Keratinocyte (primary cell): ENCODE results near the gene MAPK1. TPM values are rescaled to one million over a fixed set of nuclear protein-coding genes. Genes with fewer than 3 reads are reported as not detected.
"Not testable (repeated sequence)": the region's sequence is repeated elsewhere in the genome, so short reads cannot be mapped to it uniquely, and the experiment has no call there.

Experiments used
- DNase-seq: peaks from one replicate; pipeline ENCODE4 v3.0.0-alpha.2; 2011; ENCODE audit warnings: low read depth, missing footprints, low spot score
- FAIRE-seq: peaks from 2 replicates; lab custom pipeline; 2011; peaks lifted over from hg19 to GRCh38; lab: Jason Lieb, UNC
- H2AFZ ChIP-seq: 2 replicates; pipeline ENCODE4 v1.6.0; 2012; ENCODE audit warnings: low read length, control low read depth, inconsistent platforms; ENCODE audit not compliant: control insufficient read depth
- H3K27ac ChIP-seq: 2 replicates; pipeline ENCODE4 v1.5.1; 2011; ENCODE audit warnings: low read length; ENCODE audit not compliant: control insufficient read depth, insufficient read depth
- H3K27me3 ChIP-seq: 3 replicates; pipeline ENCODE4 v1.6.0; 2011; ENCODE audit warnings: low read length; ENCODE audit not compliant: control insufficient read depth, insufficient read depth; ENCODE audit errors: extremely low read depth
- H3K36me3 ChIP-seq, 2 experiments: 2 replicates in 1 of 2; 3 replicates in 1 of 2; pipeline ENCODE4 v1.5.1; 2011; ENCODE audit warnings: low read length in 2 of 2, mild to moderate bottlenecking in 1 of 2; ENCODE audit not compliant: control insufficient read depth in 2 of 2, insufficient read depth in 2 of 2; ENCODE audit errors: extremely low read depth in 1 of 2
- H3K4me1 ChIP-seq: 3 replicates; pipeline ENCODE4 v1.5.1; 2011; ENCODE audit warnings: low read length; ENCODE audit not compliant: control insufficient read depth, insufficient read depth; ENCODE audit errors: extremely low read depth
- H3K4me2 ChIP-seq: 3 replicates; pipeline ENCODE4 v1.6.0; 2011; ENCODE audit warnings: low read depth, low read length; ENCODE audit not compliant: control insufficient read depth, insufficient read depth; ENCODE audit errors: extremely low read depth
- H3K4me3 ChIP-seq, 3 experiments: fragments of 200-600 bp in 1 of 3; sonication (generic) in 1 of 3; 2 replicates in 2 of 3; 3 replicates in 1 of 3; pipeline ENCODE4 v1.5.1; 2011 to 2016; ENCODE audit warnings: low read length in 3 of 3, mild to moderate bottlenecking in 3 of 3, control low read depth in 2 of 3, inconsistent platforms in 1 of 3, low read depth in 1 of 3, mixed read lengths in 1 of 3, mixed run types in 1 of 3, moderate library complexity in 1 of 3; ENCODE audit not compliant: control insufficient read depth in 2 of 3, insufficient read depth in 2 of 3; ENCODE audit errors: extremely low read depth in 1 of 3
- H3K79me2 ChIP-seq: 2 replicates; pipeline ENCODE4 v1.6.0; 2012; ENCODE audit warnings: low read length; ENCODE audit not compliant: control insufficient read depth, insufficient read depth
- H3K9ac ChIP-seq: 3 replicates; pipeline ENCODE4 v1.6.0; 2011; ENCODE audit warnings: low read length; ENCODE audit not compliant: control insufficient read depth, insufficient read depth; ENCODE audit errors: extremely low read depth
- H3K9me1 ChIP-seq: 3 replicates; pipeline ENCODE4 v1.6.0; 2011; ENCODE audit warnings: low read length; ENCODE audit not compliant: control insufficient read depth, insufficient read depth; ENCODE audit errors: extremely low read depth
- H3K9me3 ChIP-seq: 2 replicates; pipeline ENCODE4 v1.5.1; 2012; ENCODE audit warnings: low read depth, low read length; ENCODE audit not compliant: control insufficient read depth
- H4K20me1 ChIP-seq: 3 replicates; pipeline ENCODE4 v1.6.0; 2011; ENCODE audit warnings: low read length; ENCODE audit not compliant: control insufficient read depth, insufficient read depth; ENCODE audit errors: extremely low read depth
- EZH2 ChIP-seq: IDR thresholded peaks from one replicate; pipeline ENCODE4 v1.6.1; 2012; ENCODE audit warnings: inconsistent platforms, mild to moderate bottlenecking, low read length, moderate library complexity
- dilution Hi-C: fragments of 300-500 bp; cut with MboI; formaldehyde crosslinking; loops from one replicate; pipeline ENCODE4 v1.7.0; 2020; ENCODE audit warnings: low sequenced_read_pairs; ENCODE audit not compliant: extremely low pct_ligation_motif_present
- polyA plus RNA-seq, 5 experiments: library from polyadenylated mRNA; depleted of rRNA in 3 of 5; stranded (reverse) in 3 of 5; stranded (forward) in 1 of 5; unstranded in 1 of 5; fragments of >200 nt; gene quantifications; 1 replicate in 1 of 5; 2 replicates in 3 of 5; 3 replicates in 1 of 5; pipeline versions ENCODE4 v1.2.1 to v1.2.3, GENCODE V29; 2011 to 2012; ENCODE audit warnings: missing spikeins in 2 of 5, low read depth in 1 of 5, low replicate concordance in 1 of 5
- TF ChIP-seq, protein P1 (sequence below), 3 experiments: IDR thresholded peaks in 1 of 3; conservative IDR thresholded peaks in 1 of 3; optimal IDR thresholded peaks in 1 of 3; 2 replicates in 2 of 3; 3 replicates in 1 of 3; pipeline versions ENCODE3 to v1.5.1; 2011; ENCODE audit warnings: low read length in 3 of 3, mild to moderate bottlenecking in 3 of 3, moderate library complexity in 2 of 3, control low read depth in 1 of 3, inconsistent platforms in 1 of 3; ENCODE audit not compliant: insufficient read depth in 2 of 3; ENCODE audit errors: extremely low read depth in 1 of 3

The MAPK1 gene
- polyA plus RNA-seq, 1 donor (not counting 4 experiments of a cell fraction or from before 2014, with no cell fraction given) = 136 TPM

DNA sequence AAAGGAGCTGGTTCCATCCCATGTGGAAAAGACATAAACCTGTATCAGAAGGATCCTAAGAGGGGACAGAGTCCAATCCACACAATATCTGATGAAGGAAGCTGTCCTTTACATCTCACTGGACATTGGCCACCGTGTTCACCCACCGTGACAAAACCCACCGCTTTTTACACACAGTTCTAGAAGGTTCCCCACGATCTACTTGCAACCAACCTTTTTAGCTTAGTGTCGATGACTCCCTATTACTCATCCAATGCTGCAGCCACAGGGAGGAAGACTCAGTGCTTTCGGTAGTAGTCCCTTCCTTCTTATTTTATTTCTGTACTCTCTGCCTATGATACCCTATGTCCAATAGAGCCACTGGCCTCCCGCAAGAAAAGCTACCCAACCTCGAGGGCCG lies 65.4 kb downstream of the MAPK1 start:
- H4K20me1 ChIP-seq = no peaks in the 10 kb centered on the region
- H3K9me1 ChIP-seq = no peaks in the 10 kb centered on the region
- H3K27ac ChIP-seq = no peak overlapping the region
- TF ChIP-seq, protein P1, sequence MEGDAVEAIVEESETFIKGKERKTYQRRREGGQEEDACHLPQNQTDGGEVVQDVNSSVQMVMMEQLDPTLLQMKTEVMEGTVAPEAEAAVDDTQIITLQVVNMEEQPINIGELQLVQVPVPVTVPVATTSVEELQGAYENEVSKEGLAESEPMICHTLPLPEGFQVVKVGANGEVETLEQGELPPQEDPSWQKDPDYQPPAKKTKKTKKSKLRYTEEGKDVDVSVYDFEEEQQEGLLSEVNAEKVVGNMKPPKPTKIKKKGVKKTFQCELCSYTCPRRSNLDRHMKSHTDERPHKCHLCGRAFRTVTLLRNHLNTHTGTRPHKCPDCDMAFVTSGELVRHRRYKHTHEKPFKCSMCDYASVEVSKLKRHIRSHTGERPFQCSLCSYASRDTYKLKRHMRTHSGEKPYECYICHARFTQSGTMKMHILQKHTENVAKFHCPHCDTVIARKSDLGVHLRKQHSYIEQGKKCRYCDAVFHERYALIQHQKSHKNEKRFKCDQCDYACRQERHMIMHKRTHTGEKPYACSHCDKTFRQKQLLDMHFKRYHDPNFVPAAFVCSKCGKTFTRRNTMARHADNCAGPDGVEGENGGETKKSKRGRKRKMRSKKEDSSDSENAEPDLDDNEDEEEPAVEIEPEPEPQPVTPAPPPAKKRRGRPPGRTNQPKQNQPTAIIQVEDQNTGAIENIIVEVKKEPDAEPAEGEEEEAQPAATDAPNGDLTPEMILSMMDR (optimal IDR thresholded peaks at IDR 0.05 in 1 of 3, IDR thresholded peaks at IDR 0.05 in 1 of 3, conservative IDR thresholded peaks at IDR 0.05 in 1 of 3; ENCODE audit: extremely low read depth in 1 of 3, insufficient read depth in 2 of 3, low read length in 3 of 3) = no peak
- TF ChIP-seq EZH2 = no peak
- H3K36me3 ChIP-seq = peaks cover 25 to 28% of the 10 kb centered on the region in 2 experiments
- no peak for DNase-seq
- H3K4me2 ChIP-seq = no peak overlapping the region
- dilution Hi-C loops = no loop called here
- H3K4me3 ChIP-seq = no peak overlapping the region
- H3K27me3 ChIP-seq = no peaks in the 10 kb centered on the region
- H3K9ac ChIP-seq = no peak overlapping the region
- no peak overlapping the region for H2AFZ ChIP-seq
- H3K9me3 ChIP-seq = no peaks in the 10 kb centered on the region
- peaks cover 3% of the 10 kb centered on the region for H3K79me2 ChIP-seq
- FAIRE-seq = no peak
- H3K4me1 ChIP-seq = no peaks in the 10 kb centered on the region

DNA sequence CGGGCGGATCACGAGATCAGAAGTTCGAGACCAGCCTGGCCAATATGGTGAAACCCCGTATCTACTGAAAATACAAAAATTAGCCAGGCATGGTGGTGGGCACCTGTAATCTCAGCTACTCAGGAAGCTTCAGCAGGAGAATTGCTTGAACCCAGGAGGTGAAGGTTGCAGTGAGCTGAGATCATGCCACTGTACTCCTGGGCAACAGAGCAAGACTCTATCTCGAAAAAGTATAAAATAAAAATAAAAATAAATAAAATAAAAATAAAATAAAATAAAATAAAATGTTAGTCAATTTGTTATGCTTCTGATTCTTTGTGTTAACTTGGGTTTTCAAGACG lies 66.2 kb downstream of the MAPK1 start:
- peaks cover 27 to 28% of the 10 kb centered on the region in 2 experiments for H3K36me3 ChIP-seq
- H4K20me1 ChIP-seq, H3K4me1 ChIP-seq, H3K9ac ChIP-seq, dilution Hi-C loops, H3K9me1 ChIP-seq, H3K27ac ChIP-seq, H3K4me2 ChIP-seq, H3K4me3 ChIP-seq, FAIRE-seq, DNase-seq, H2AFZ ChIP-seq, H3K27me3 ChIP-seq, H3K9me3 ChIP-seq, H3K79me2 ChIP-seq: not testable (repeated sequence)

GRCh38 chr22:21800552-21801303 lies 66.7 kb downstream of the MAPK1 start:
- no peak for FAIRE-seq
- dilution Hi-C loops = no loop called here
- no peaks in the 10 kb centered on the region for H4K20me1 ChIP-seq
- H3K79me2 ChIP-seq = peaks cover 3% of the 10 kb centered on the region
- no peak overlapping the region for H3K9ac ChIP-seq
- H3K4me3 ChIP-seq = no peak overlapping the region
- DNase-seq = no peak
- H3K4me1 ChIP-seq = no peaks in the 10 kb centered on the region
- no peak overlapping the region for H3K27ac ChIP-seq
- H3K4me2 ChIP-seq = no peak overlapping the region
- TF ChIP-seq, protein P1 (optimal IDR thresholded peaks at IDR 0.05 in 1 of 3, IDR thresholded peaks at IDR 0.05 in 1 of 3, conservative IDR thresholded peaks at IDR 0.05 in 1 of 3; ENCODE audit: extremely low read depth in 1 of 3, insufficient read depth in 2 of 3, low read length in 3 of 3) = no peak
- no peak for TF ChIP-seq EZH2
- H2AFZ ChIP-seq = no peak overlapping the region
- no peaks in the 10 kb centered on the region for H3K9me1 ChIP-seq
- no peaks in the 10 kb centered on the region for H3K27me3 ChIP-seq
- H3K36me3 ChIP-seq = peaks cover 23 to 28% of the 10 kb centered on the region in 2 experiments
- H3K9me3 ChIP-seq = no peaks in the 10 kb centered on the region
